Gastroesophageal sphincter (tissue), 3 donors: ENCODE results near the gene MINDY3.

Experiments used
- EP300 ChIP-seq: sonication (generic); formaldehyde crosslinking; IDR thresholded peaks from one replicate; pipeline ENCODE4 v1.6.1; 2017; ENCODE audit warnings: antibody characterized with exemption, mild to moderate bottlenecking
- TF ChIP-seq, protein P1 (sequence below), 4 experiments: fragments of 200-600 bp in 2 of 4; fragments of 450-650 bp in 2 of 4; sonication (generic) in 1 of 4; IDR thresholded peaks; one replicate each; pipeline ENCODE4 v1.5.1; 2017 to 2019; ENCODE audit warnings: antibody characterized with exemption in 4 of 4, mild to moderate bottlenecking in 2 of 4, moderate library complexity in 2 of 4

DNA sequence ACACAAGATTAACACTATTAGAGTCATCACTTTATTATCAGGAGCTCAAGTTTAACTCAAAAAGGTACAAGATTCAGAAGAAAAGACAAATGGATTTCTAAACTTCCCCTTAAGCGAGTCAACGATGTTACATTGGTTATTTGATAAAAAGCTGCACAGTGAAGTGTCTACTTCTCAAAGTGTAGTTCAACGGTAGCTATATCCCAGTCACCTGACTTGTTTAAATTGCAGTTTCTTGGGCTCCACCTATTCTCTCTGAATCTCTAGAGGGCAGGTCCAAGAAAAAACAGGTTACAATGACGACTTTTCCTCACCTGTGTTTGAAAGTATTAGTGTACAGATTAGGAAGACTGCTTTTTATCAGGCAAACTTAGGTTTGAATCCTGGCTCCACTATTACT is 16.6 kb downstream of the MINDY3 start:
- TF ChIP-seq, protein P1, sequence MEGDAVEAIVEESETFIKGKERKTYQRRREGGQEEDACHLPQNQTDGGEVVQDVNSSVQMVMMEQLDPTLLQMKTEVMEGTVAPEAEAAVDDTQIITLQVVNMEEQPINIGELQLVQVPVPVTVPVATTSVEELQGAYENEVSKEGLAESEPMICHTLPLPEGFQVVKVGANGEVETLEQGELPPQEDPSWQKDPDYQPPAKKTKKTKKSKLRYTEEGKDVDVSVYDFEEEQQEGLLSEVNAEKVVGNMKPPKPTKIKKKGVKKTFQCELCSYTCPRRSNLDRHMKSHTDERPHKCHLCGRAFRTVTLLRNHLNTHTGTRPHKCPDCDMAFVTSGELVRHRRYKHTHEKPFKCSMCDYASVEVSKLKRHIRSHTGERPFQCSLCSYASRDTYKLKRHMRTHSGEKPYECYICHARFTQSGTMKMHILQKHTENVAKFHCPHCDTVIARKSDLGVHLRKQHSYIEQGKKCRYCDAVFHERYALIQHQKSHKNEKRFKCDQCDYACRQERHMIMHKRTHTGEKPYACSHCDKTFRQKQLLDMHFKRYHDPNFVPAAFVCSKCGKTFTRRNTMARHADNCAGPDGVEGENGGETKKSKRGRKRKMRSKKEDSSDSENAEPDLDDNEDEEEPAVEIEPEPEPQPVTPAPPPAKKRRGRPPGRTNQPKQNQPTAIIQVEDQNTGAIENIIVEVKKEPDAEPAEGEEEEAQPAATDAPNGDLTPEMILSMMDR (IDR thresholded peaks at IDR 0.05) = no peak
- no peak for TF ChIP-seq EP300
